ENCODE data around the gene HIVEP3. TPM values are rescaled to one million over a fixed set of nuclear protein-coding genes. Genes with fewer than 3 reads are reported as not detected.

The HIVEP3 gene
- total RNA-seq, 2 donors from 2014 or later, result 2.3 to 12.8 TPM

DNA sequence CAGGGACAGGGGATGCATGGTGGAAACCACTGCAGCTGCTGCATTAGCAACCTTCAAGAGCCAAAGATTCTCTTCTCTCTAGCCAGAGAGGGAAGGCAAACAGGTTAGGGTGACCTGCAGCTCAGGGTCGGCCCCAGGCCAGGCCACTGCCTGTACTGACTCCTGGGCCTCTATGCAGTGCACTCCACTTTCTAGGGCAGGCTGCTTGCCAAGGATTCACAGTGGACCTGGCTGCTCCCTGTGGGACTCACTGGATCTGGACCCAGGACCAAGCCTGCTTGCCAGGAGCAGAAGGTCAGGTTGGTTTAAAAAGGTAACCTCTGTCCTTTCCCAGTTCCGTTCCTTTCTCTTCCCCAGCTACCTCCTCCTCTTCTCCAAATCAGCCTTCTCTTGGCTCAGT is 52.4 kb downstream of the HIVEP3 start:
- Histone ChIP-seq H3K27ac (no peak overlapping the region), H3K4me1 (ENCODE audit: control insufficient read depth in 1 of 2, low read depth in 2 of 2) (no peaks in the 10 kb centered on the region), H3K27me3 (replicated peaks; ENCODE audit: insufficient read depth) (no peaks in the 10 kb centered on the region), H3K4me3 (no peak overlapping the region), H3K9me3 (no peaks in the 10 kb centered on the region), H3K36me3 (no peaks in the 10 kb centered on the region)
- DNase-seq (ENCODE audit: low spot score) (no peak), ATAC-seq (ENCODE audit: insufficient number of reproducible peaks, low FRiP score, low read depth) (no peak)
- TF ChIP-seq, protein P1, sequence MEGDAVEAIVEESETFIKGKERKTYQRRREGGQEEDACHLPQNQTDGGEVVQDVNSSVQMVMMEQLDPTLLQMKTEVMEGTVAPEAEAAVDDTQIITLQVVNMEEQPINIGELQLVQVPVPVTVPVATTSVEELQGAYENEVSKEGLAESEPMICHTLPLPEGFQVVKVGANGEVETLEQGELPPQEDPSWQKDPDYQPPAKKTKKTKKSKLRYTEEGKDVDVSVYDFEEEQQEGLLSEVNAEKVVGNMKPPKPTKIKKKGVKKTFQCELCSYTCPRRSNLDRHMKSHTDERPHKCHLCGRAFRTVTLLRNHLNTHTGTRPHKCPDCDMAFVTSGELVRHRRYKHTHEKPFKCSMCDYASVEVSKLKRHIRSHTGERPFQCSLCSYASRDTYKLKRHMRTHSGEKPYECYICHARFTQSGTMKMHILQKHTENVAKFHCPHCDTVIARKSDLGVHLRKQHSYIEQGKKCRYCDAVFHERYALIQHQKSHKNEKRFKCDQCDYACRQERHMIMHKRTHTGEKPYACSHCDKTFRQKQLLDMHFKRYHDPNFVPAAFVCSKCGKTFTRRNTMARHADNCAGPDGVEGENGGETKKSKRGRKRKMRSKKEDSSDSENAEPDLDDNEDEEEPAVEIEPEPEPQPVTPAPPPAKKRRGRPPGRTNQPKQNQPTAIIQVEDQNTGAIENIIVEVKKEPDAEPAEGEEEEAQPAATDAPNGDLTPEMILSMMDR (IDR thresholded peaks at IDR 0.05), result no peak

GRCh38 chr1:41864471-41865040 is 54.2 kb downstream of the HIVEP3 start:
- no peak for ATAC-seq (ENCODE audit: insufficient number of reproducible peaks, low FRiP score, low read depth)
- no peak for DNase-seq (ENCODE audit: low spot score)
- TF ChIP-seq, protein P1 (IDR thresholded peaks at IDR 0.05), result no peak
- Histone ChIP-seq H3K27ac (no peak overlapping the region), H3K4me3 (no peak overlapping the region), H3K4me1 (ENCODE audit: control insufficient read depth in 1 of 2, low read depth in 2 of 2) (no peaks in the 10 kb centered on the region), H3K27me3 (replicated peaks; ENCODE audit: insufficient read depth) (no peaks in the 10 kb centered on the region), H3K9me3 (no peaks in the 10 kb centered on the region), H3K36me3 (no peaks in the 10 kb centered on the region)

DNA sequence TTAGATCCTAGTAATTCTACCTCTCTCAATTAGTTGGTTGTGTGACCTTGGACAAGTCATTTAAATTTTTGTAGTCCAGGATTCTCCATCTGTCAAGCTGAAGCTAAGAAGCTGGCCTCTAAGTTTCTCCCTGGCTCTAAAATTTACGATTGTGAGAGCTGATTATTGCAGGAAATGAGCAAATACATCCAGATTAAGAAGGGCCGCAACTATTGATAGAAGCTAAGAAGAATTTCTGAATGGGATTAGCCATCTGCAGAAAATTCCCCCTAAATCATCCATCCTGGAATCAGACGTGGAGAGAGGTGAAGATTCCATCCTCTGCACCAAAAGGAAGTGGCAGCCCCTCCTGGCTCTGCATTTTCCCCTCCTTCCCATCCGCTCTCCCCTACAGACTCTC is 55.0 kb downstream of the HIVEP3 start:
- H3K4me1 ChIP-seq (ENCODE audit: control insufficient read depth in 1 of 2, low read depth in 2 of 2), result no peaks in the 10 kb centered on the region
- H3K9me3 ChIP-seq, result no peaks in the 10 kb centered on the region
- H3K36me3 ChIP-seq, result no peaks in the 10 kb centered on the region
- no peak for ATAC-seq (ENCODE audit: insufficient number of reproducible peaks, low FRiP score, low read depth)
- no peak for DNase-seq (ENCODE audit: low spot score)
- no peak overlapping the region for H3K4me3 ChIP-seq
- no peaks in the 10 kb centered on the region for H3K27me3 ChIP-seq (replicated peaks; ENCODE audit: insufficient read depth)
- TF ChIP-seq, protein P1 (IDR thresholded peaks at IDR 0.05), result no peak
- no peak overlapping the region for H3K27ac ChIP-seq

DNA sequence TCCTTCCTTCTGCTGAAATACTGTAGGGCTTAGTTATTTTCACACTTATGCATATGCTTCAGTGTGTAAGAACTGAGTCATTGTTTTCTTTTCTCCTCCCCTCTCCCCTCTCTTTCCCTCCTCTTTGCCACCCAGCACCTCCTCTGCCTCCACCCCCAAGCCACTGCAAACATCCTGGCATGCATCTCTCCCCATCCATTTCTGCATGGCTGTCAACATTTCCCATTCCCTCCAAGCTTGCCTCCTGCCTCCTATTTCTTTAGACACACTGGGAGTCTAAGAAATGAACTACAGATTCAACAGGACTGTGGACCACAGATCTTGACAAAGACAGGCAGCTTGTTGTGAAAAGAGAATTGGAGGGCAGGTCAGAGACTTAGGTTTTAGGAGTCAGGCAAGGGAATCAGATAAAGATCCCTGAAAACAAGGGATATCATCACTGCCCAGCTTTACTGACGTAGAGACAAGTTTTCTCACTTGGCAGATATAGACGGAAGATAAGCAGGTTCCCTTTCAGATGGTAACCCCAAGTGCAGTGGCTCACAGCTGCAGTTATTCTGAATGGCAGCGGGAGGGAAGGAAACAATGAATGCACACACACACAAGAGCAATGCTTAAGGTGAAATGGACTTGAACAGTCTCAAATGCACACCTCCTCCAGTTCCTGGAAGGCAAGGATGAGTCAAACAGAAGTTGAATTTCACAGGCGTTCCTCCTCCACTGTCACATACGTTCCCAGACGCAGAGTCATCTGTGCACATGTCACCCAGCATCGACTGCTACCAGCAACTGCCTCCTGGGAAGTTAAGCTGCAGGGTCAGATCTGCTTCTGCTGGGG is 56.1 kb downstream of the HIVEP3 start:
- Histone ChIP-seq H3K4me1 (ENCODE audit: control insufficient read depth in 1 of 2, low read depth in 2 of 2) (no peaks in the 10 kb centered on the region), H3K4me3 (no peak overlapping the region), H3K27ac (no peak overlapping the region), H3K27me3 (replicated peaks; ENCODE audit: insufficient read depth) (no peaks in the 10 kb centered on the region), H3K36me3 (no peaks in the 10 kb centered on the region), H3K9me3 (no peaks in the 10 kb centered on the region)
- TF ChIP-seq, protein P1 (IDR thresholded peaks at IDR 0.05), result no peak
- DNase-seq (ENCODE audit: low spot score) (no peak), ATAC-seq (ENCODE audit: insufficient number of reproducible peaks, low FRiP score, low read depth) (no peak)

DNA sequence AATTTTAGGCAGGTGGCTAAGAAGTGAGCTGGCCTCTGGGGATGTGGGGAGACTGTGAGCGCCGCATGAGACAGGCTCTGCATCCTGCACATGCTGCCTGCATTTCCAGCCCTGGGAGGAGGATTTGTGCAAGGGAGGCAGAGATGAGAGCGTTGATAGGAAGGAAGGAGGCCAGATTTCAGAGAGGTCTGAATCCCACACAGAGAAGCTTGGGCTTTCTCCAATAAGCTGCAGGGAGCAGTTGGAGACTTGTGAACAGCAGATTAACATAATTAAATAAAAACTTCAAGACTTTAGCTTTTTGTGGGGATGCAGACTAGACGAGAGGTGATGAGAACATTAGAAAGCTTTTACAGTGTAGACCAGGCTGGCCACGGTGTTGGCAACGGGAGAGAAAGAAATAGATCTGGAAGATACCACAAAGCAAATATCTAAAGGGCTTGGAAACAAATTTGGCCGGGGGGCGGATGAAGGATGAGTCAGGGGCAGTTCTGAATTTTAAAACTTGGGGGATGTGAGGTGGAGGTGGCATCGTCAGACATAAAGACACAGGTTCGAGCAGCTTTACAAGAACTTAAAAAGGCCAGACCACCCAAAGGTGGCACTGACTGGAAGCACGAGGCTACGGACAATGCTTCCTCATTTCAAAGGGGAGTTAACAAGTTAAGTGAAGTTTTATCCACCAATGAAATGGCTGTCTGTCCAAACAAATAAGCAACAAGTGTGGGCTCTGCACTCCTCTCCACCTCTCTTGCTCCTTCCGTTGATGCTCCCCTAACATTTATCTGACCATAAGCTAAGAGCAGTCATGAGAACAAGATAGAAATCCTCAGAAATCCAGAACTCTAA is 57.0 kb downstream of the HIVEP3 start:
- Histone ChIP-seq H3K27me3 (replicated peaks; ENCODE audit: insufficient read depth) (no peaks in the 10 kb centered on the region), H3K4me1 (ENCODE audit: control insufficient read depth in 1 of 2, low read depth in 2 of 2) (peaks cover under 1 to 5% of the 10 kb centered on the region in 2 donors), H3K27ac (no peak overlapping the region), H3K36me3 (no peaks in the 10 kb centered on the region), H3K4me3 (no peak overlapping the region), H3K9me3 (no peaks in the 10 kb centered on the region)
- DNase-seq (ENCODE audit: low spot score) (no peak), ATAC-seq (ENCODE audit: insufficient number of reproducible peaks, low FRiP score, low read depth) (no peak)
- TF ChIP-seq, protein P1 (IDR thresholded peaks at IDR 0.05), result no peak
